ENCODE measurements around the gene PIGV.
"Not testable (repeated sequence)": the region's sequence is repeated elsewhere in the genome, so short reads cannot be mapped to it uniquely, and the experiment has no call there.

Gene PIGV

GRCh38 chr1:26799479-26800142, 11.9 kb downstream of the PIGV start:
- DNase-seq, result no peak

GRCh38 chr1:26803932-26804331, 16.2 kb downstream of the PIGV start:
- DNase-seq, result not testable (repeated sequence)

DNA sequence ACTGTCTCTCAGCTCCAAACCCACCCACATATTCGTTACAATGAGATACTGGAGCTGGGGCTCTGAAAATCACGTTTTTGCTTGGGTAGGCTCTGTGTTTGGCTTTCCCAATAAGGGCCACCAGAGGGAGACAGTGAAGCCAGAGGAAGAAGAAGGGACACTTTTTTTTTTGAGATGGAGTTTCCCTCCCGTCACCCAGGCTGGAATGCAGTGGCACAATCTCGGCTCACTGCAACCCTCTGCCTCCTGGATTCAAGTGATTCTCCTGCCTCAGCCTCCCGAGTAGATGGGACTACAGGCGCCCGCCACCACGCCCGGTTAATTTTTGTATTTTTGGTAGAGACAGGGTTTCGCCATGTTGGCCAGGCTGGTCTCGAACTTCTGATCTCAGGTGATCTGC, 22.4 kb downstream of the PIGV start:
- peak; percentile 51 for DNase-seq

GRCh38 chr1:26811057-26811456, 23.3 kb downstream of the PIGV start:
- no peak for DNase-seq

GRCh38 chr1:26811708-26812107, 24.0 kb downstream of the PIGV start:
- no peak for DNase-seq

GRCh38 chr1:26814377-26814776, 26.6 kb downstream of the PIGV start:
- DNase-seq, result no peak

DNA sequence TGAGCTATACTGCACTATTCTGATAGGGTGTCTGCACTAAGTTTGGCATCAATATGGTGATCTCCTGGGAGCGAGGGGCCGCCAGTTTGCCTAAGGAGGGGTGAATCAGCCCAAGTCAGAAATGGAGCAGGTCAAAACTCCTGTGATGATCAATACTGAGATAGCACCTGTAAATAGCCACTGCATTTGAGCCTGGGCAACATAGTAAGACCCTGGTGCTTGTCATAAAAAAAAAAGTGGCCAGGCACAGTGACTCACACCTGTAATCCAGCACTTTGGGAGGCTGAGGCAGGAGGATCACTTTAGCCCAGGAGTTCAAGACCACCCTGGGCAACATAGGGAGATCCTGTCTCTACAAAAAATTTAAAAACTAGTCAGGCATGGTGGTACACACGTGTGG, 27.1 kb downstream of the PIGV start:
- no peak for DNase-seq

GRCh38 chr1:26820784-26821269, 33.1 kb downstream of the PIGV start:
- no peak for DNase-seq

- no peak for DNase-seq
These were observed 35.1 kb downstream of the PIGV start for GRCh38 chr1:26822737-26823395.

DNA sequence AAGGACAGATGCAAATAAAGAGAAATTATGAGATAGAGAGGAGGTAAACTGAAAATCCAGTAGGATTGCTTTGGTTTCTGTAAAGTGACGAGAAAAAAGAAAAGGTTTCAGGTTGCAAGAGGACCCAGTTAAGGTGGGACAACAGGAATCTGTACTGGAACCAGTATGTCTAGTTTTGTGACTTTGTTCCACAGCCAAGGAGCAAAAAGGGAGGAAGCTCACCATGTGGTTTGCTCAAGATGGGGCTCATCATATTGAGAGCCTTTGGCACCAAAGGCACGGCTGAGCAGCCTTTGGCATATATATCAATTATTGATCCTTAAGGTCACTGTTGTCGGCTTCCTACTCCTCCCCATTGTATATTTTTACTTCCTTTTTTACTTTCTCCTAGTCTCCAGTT, 37.0 kb downstream of the PIGV start:
- DNase-seq, result no peak

GRCh38 chr1:26826261-26827105, 38.7 kb downstream of the PIGV start, which contains the start of gene ZDHHC18:
TSS of gene ZDHHC18 (plus strand) at chr1:26826688. CDS start at chr1:26826805, 117 bp downstream.
- peak; percentile 69 for DNase-seq

- no peak for DNase-seq
These were observed 39.4 kb downstream of the PIGV start for GRCh38 chr1:26827106-26827604.

DNA sequence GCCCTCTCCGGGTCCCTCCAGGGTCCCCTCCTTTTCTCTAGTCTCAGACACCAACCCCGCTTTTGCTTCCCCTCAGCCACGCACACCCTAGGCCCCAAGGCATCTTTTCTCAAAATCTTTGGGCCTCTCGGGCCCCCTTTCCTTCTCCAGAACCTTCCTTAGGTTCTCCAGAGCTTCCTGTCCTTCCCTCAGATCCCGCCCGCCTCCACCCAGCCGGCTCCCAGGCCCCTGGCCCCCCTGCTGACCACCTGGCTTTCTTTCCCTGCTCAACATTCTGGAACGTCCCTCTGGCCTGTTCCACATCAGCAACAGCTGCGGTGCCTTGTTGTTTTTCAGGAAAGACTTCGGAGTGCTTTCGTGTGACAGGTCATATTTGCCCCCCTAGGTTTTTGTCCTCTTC, 39.9 kb downstream of the PIGV start:
- no peak for DNase-seq

DNA sequence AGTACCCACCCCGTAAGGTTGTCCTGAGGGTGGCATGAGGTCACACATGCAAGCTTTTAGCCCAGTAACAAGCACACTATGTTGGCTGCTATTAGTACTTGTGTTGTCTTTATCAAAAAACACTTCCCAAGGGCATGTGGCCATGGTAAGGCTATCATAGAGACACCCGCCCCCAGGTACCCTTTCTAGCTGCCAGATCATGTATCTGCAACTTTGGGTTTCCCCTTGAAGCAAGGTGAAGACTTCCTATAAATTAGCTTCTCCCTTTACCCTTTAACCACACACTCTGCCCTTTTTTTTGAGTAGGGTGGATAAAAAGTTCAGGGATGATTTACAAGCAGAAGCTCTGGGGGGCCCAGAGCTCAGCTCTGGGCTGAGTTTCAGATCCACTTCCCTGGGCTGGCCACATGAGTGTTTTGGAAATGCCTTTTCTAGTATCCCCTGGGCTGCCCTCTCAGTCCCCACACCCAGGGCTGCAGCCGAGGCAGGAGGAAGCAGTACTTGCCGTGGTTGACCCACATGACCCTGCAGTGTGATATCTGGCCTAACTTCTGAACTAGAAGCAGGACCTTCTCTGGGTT, 40.8 kb downstream of the PIGV start:
- DNase-seq, result no peak

DNA sequence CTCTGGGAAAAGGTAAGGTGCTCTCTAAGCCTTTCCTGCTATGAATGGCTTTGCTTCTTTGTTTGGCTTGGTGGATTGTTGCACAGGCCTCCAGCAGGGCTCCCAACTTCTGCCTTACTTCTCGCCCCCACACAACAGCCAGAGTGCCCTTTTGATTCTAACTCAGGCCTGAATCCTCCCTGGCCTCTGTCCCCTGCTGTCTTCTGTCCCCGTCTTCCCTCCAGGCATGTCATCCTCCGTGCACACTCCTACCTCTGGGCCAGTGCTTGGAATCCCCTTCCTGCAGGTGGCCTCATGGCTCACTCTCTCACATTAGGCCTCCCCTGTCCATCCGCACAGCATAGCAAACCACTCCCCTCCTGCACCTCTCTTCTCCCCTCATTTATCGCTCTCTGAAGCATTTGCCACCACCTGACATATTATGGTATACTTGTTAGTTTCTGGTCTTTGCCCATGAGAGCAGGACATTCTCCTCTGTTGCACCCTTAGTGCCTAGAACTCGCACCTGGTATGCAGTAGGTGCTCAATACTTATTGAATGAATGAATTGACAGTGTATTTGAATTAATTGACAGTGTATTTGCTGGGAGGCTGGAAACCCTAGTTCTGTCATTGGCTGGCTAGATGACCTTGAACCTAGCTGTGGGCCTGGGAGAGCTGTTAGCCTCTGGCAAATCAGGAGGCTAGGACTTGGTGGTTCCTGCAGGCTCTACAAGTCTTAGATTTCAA, 41.6 kb downstream of the PIGV start:
- no peak for DNase-seq

DNA sequence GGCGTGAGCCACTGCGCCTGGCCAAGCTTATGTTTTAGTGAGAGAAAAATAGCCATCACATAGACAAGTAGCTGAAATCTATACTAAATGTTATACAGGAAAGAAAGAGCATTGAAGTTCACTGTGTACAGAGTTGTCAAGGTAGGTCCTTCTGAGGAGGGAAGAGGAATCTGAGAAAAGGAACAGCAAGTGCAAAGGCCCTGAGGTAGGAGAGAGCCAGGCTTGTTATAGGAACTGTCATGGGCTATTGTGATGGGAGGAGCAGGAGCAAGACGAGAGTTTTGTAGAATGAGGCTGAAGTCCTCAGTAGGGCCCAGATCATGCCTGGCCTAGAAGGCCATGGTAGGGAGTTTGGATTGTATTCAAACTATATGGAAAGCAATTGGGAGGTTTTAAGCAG, 43.3 kb downstream of the PIGV start:
- no peak for DNase-seq

GRCh38 chr1:26831546-26832248, 43.9 kb downstream of the PIGV start:
- DNase-seq, result peak; percentile 1

DNA sequence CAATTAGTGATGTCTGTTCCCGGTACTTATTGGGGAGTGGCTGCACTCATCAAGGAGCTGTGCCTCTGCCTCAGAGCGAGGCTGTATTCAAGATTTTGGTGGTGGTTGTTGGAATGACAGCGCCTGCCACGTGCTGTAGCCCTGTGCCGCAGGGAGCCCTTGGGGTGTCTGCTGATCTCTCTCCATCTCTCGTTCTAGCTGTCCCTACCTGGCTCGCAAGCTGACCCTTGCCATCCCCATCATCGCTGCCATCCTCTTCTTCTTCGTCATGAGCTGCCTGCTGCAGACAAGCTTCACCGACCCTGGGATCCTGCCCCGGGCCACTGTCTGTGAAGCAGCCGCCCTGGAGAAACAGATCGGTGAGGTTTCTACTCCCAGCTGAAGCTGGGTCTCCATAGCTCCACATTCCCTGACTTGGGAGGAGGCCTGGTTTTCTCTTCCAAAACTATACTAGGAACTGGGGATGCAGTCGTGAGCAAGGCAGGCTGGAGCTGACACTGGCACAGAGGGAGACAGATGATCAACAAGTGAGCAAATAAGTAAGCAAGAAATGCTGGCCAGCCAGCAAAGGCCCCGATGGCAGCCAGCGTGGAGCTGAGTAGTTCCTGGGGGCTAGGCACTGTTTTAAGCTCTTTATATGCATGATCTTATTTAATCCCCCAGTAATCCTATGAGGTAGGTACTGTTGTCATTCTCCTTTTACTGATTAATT, 44.7 kb downstream of the PIGV start:
- DNase-seq, result no peak

GRCh38 chr1:26833432-26834405, 46.0 kb downstream of the PIGV start:
- DNase-seq, result no peak

DNA sequence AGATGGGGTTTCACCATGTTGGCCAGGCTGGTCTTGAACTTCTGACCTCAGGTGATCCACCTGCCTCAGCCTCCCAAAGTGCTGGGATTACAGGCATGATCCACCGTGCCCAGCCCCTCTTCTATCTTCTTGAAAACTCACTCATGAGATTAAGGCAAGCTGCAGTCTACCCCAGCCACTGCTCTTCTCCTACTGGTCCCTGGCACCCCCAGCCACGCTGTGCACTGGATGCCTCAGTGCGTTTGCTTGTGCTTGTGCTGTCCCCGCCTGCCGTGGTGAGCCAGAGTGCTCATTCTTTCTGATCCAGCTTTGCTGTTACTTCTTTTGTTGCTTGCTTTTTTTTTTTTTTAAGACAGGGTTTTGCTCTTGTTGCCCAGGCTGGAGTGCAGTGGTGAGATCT, 49.9 kb downstream of the PIGV start:
- not testable (repeated sequence) for DNase-seq
